SK-N-MC (cell line): ENCODE results near the gene MED29.
"Not testable (repeated sequence)": the region's sequence is repeated elsewhere in the genome, so short reads cannot be mapped to it uniquely, and the experiment has no call there.

ENCODE experiments used
- EZH2 ChIP-seq: fragments of 200-600 bp; sonication (generic); IDR thresholded peaks from one replicate; pipeline ENCODE4 v1.6.1; 2017; ENCODE audit warnings: antibody characterized with exemption
- FOXP2 ChIP-seq: optimal IDR thresholded peaks from 2 replicates; pipeline ENCODE3; 2011; ENCODE audit warnings: mild to moderate bottlenecking, moderate library complexity; ENCODE audit not compliant: insufficient read depth; ENCODE audit errors: extremely low read length, control extremely low read depth
- POLR2AphosphoS5 ChIP-seq: IDR thresholded peaks from 2 replicates; pipeline ENCODE4 v1.6.1; 2012; ENCODE audit warnings: mild to moderate bottlenecking, low read depth, low read length, borderline replicate concordance

- TF ChIP-seq EZH2, POLR2AphosphoS5, FOXP2: not testable (repeated sequence)
Observed at GRCh38 chr19:39379366-39379765, 11.8 kb upstream of the MED29 start.
